ENCODE data around the gene PRAMEF18. TPM values are rescaled to one million over a fixed set of nuclear protein-coding genes. Genes with fewer than 3 reads are reported as not detected.

Gene PRAMEF18, protein sequence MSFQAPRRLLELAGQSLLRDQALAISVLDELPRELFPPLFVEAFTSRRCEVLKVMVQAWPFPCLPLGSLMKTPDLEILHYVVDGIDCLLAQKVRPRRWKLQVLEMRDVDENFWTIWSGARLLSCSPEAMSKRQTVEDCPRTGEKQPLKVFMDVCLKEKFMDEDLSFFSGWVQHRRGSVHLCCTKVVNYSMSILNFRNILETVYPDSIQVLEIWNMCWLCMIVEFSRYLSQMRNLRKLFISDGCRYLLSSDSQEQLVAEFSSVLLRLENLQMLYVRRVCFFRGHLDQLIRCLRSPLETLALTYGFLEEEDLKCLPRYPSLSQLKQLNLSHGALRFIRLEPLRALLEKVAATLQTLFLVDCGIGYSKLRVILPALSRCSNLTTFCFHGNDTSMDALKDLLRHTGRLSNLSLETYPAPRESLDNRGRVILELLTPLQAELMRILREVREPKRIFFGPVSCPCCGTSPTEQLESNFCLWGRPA
- total RNA-seq (2022; extraction: Qiagen RNA extraction; ENCODE audit: low read depth) = not detected in 5 replicates

DNA sequence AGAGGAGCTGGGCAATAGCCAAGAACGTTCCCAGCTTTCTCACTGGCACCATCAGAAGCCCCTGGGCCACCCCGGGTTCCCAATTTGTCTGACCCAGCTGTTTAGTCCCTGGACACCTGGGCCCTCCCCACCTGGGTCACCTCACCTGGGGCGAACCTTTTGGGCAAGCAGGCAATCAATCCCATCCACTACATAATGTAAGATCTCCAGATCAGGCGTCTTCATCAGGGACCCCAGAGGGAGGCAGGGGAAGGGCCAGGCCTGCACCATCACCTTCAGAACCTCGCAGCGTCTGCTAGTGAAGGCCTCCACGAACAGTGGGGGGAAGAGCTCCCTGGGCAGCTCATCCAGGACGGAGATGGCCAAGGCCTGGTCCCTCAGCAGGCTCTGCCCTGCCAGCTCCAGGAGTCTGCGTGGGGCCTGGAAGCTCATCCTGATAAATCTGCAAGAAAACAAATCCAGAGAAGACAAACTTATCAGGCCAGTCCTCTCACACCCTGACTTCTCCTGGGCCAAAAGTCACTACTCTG, at the start of gene PRAMEF18:
Gene PRAMEF18, minus strand, starts transcription at position 480 of the 530 bp plus-strand sequence. Its CDS starts 48 bp downstream, at position 432.

DNA sequence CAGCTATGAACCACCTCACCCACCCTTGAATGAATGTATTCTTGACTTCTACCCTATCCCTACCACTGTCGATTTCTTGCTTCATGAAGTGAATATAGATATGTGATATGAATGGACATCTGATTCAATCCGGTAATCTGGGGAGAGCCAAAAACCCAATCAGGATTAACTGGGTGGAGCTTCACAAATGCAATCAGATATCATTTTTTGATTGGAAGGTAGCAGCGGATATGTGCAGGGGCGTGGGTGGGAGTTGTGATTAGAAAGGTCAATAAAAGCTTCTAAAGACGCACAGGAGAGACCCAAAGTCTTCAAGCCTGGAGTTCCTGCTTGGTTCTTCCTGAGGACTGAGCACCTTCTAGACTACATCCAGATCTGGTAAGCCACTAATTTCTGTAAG, 27.9 kb upstream of the PRAMEF18 start, which contains the start of gene PRAMEF5:
Gene PRAMEF5, plus strand, starts transcription at position 301 of the 400 bp plus-strand sequence. CDS start 5,071 bp downstream, outside the sequence.

DNA sequence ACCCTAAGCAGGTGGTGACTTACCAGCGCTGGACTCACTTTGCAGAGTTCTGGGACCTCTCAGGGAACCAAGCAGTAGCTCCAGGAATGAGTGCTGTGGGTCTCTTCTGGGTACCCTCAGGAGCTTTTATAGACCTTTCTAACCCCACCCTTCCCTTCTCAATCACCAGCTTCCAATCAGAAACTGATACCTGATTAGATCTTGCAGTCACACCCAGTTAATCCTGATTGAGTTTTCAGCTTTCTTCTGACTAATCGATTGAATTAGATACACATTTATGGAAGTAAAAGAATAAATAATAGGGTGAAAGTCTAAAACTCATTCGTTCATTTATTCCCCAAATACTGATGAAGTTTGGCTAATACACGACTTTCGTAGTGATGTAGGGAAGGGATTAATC, 24.6 kb downstream of the PRAMEF18 start, which contains the start of gene PRAMEF13:
Gene PRAMEF13, minus strand, starts transcription at position 101 of the 400 bp plus-strand sequence. CDS start 1,820 bp downstream, outside the sequence.

Other genes starting within 250 kb of the PRAMEF18 start
- not detected in 5 replicates for gene PRAMEF27, start 169.6 kb downstream of the PRAMEF18 start, total RNA-seq (2022; extraction: Qiagen RNA extraction; ENCODE audit: low read depth)
- gene HNRNPCL3, start 165.4 kb downstream of the PRAMEF18 start, total RNA-seq (2022; extraction: Qiagen RNA extraction; ENCODE audit: low read depth) = not detected in 5 replicates
- gene PRAMEF25, start 155.4 kb downstream of the PRAMEF18 start, total RNA-seq (2022; extraction: Qiagen RNA extraction; ENCODE audit: low read depth) = not detected in 5 replicates
- gene HNRNPCL2, start 109.3 kb downstream of the PRAMEF18 start, total RNA-seq (2022; extraction: Qiagen RNA extraction; ENCODE audit: low read depth) = not detected in 5 replicates
- gene PRAMEF26, start 70.1 kb downstream of the PRAMEF18 start, total RNA-seq (2022; extraction: Qiagen RNA extraction; ENCODE audit: low read depth) = not detected in 5 replicates
- gene HNRNPCL4, start 60.5 kb downstream of the PRAMEF18 start, total RNA-seq (2022; extraction: Qiagen RNA extraction; ENCODE audit: low read depth) = not detected in 5 replicates
- gene PRAMEF9, start 54.3 kb downstream of the PRAMEF18 start, total RNA-seq (2022; extraction: Qiagen RNA extraction; ENCODE audit: low read depth) = not detected in 5 replicates
- not detected in 5 replicates for gene PRAMEF13, start 24.7 kb downstream of the PRAMEF18 start, total RNA-seq (2022; extraction: Qiagen RNA extraction; ENCODE audit: low read depth)
- gene PRAMEF5, start 28.0 kb upstream of the PRAMEF18 start, total RNA-seq (2022; extraction: Qiagen RNA extraction; ENCODE audit: low read depth) = not detected in 5 replicates
- 0.07 TPM in 1 of 5 replicates, not detected in the others for gene PRAMEF8, start 59.0 kb upstream of the PRAMEF18 start, total RNA-seq (2022; extraction: Qiagen RNA extraction; ENCODE audit: low read depth)
- not detected in 5 replicates for gene PRAMEF33, start 77.4 kb upstream of the PRAMEF18 start, total RNA-seq (2022; extraction: Qiagen RNA extraction; ENCODE audit: low read depth)
- not detected in 5 replicates for gene PRAMEF15, start 89.4 kb upstream of the PRAMEF18 start, total RNA-seq (2022; extraction: Qiagen RNA extraction; ENCODE audit: low read depth)
- not detected in 5 replicates for gene PRAMEF14, start 121.0 kb upstream of the PRAMEF18 start, total RNA-seq (2022; extraction: Qiagen RNA extraction; ENCODE audit: low read depth)
- gene PRAMEF19, start 145.8 kb upstream of the PRAMEF18 start, total RNA-seq (2022; extraction: Qiagen RNA extraction; ENCODE audit: low read depth) = not detected in 5 replicates
- not detected in 5 replicates for gene PRAMEF17, start 163.5 kb upstream of the PRAMEF18 start, total RNA-seq (2022; extraction: Qiagen RNA extraction; ENCODE audit: low read depth)
- not detected in 5 replicates for gene PRAMEF20, start 184.3 kb upstream of the PRAMEF18 start, total RNA-seq (2022; extraction: Qiagen RNA extraction; ENCODE audit: low read depth)